HCT116 (cell line): ENCODE data around the gene HCLS1.

Source experiments
- CEBPB ChIP-seq: IDR thresholded peaks from 2 replicates; pipeline ENCODE4 v1.6.1; 2012; ENCODE audit warnings: low read depth
- EZH2 ChIP-seq: fragments of 200-600 bp; sonication (generic); IDR thresholded peaks from 2 replicates; pipeline ENCODE4 v1.6.1; 2017; ENCODE audit warnings: antibody characterized with exemption, mixed run types
- EZH2phosphoT487 ChIP-seq: fragments of 200-600 bp; IDR thresholded peaks from 2 replicates; pipeline ENCODE4 v1.6.1; 2018; ENCODE audit warnings: antibody characterized with exemption, borderline replicate concordance
- FOSL1 ChIP-seq: IDR thresholded peaks from 2 replicates; pipeline ENCODE4 v1.6.1; 2012; ENCODE audit warnings: low read depth
- POLR2A ChIP-seq: IDR thresholded peaks from 2 replicates; pipeline ENCODE4 v1.7.0; 2011; ENCODE audit warnings: borderline replicate concordance; ENCODE audit not compliant: insufficient read depth, insufficient read length; ENCODE audit errors: extremely low read depth
- POLR2AphosphoS5 ChIP-seq: IDR thresholded peaks from 2 replicates; pipeline ENCODE4 v1.6.1; 2011; ENCODE audit warnings: mild to moderate bottlenecking, low read depth, low read length, moderate library complexity
- SP1 ChIP-seq: IDR thresholded peaks from 2 replicates; pipeline ENCODE4 v1.6.1; 2012; ENCODE audit warnings: low read depth
- YY1 ChIP-seq: IDR thresholded peaks from 2 replicates; pipeline ENCODE4 v1.6.1; 2011; ENCODE audit warnings: low read length, low read depth, moderate library complexity, mild to moderate bottlenecking; ENCODE audit not compliant: insufficient replicate concordance; ENCODE audit errors: extremely low read depth
- ZNF274 ChIP-seq: fragments of 200-500 bp; sonication (Bioruptor generic); IDR thresholded peaks from 2 replicates; pipeline ENCODE4 v1.6.1; 2014; ENCODE audit warnings: mild to moderate bottlenecking, low read depth, low read length, inconsistent platforms
- TF ChIP-seq, protein P1 (sequence below), 3 experiments: fragments of 200-600 bp in 1 of 3; sonication (generic) in 1 of 3; IDR thresholded peaks in 2 of 3; conservative IDR thresholded peaks in 1 of 3; 2 replicates each; pipeline ENCODE4 v1.5.1; 2012 to 2017; ENCODE audit warnings: low read depth in 2 of 3, low read length in 2 of 3, antibody characterized with exemption in 1 of 3, borderline replicate concordance in 1 of 3, control low read depth in 1 of 3, mild to moderate bottlenecking in 1 of 3, mixed read lengths in 1 of 3, mixed run types in 1 of 3, moderate library complexity in 1 of 3; ENCODE audit not compliant: insufficient read depth in 1 of 3
- TF ChIP-seq, protein P2 (sequence below): IDR thresholded peaks from 2 replicates; pipeline ENCODE4 v1.6.1; 2012; ENCODE audit warnings: low read depth
- TF ChIP-seq, protein P3 (sequence below): IDR thresholded peaks from 2 replicates; pipeline ENCODE4 v1.6.1; 2012

GRCh38 chr3:121627622-121628021 lies 33.1 kb downstream of the HCLS1 start:
- TF ChIP-seq, protein P1, sequence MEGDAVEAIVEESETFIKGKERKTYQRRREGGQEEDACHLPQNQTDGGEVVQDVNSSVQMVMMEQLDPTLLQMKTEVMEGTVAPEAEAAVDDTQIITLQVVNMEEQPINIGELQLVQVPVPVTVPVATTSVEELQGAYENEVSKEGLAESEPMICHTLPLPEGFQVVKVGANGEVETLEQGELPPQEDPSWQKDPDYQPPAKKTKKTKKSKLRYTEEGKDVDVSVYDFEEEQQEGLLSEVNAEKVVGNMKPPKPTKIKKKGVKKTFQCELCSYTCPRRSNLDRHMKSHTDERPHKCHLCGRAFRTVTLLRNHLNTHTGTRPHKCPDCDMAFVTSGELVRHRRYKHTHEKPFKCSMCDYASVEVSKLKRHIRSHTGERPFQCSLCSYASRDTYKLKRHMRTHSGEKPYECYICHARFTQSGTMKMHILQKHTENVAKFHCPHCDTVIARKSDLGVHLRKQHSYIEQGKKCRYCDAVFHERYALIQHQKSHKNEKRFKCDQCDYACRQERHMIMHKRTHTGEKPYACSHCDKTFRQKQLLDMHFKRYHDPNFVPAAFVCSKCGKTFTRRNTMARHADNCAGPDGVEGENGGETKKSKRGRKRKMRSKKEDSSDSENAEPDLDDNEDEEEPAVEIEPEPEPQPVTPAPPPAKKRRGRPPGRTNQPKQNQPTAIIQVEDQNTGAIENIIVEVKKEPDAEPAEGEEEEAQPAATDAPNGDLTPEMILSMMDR (IDR thresholded peaks at IDR 0.05 in 2 of 3, conservative IDR thresholded peaks at IDR 0.05 in 1 of 3; ENCODE audit: borderline replicate concordance in 1 of 3, insufficient read depth in 1 of 3, low read depth in 2 of 3, low read length in 2 of 3), result no peak
- TF ChIP-seq ZNF274 (no peak), CEBPB (no peak), POLR2A (no peak), EZH2 (no peak), POLR2AphosphoS5 (no peak), SP1 (no peak), EZH2phosphoT487 (no peak), FOSL1 (no peak), YY1 (no peak)
- TF ChIP-seq, protein P2, sequence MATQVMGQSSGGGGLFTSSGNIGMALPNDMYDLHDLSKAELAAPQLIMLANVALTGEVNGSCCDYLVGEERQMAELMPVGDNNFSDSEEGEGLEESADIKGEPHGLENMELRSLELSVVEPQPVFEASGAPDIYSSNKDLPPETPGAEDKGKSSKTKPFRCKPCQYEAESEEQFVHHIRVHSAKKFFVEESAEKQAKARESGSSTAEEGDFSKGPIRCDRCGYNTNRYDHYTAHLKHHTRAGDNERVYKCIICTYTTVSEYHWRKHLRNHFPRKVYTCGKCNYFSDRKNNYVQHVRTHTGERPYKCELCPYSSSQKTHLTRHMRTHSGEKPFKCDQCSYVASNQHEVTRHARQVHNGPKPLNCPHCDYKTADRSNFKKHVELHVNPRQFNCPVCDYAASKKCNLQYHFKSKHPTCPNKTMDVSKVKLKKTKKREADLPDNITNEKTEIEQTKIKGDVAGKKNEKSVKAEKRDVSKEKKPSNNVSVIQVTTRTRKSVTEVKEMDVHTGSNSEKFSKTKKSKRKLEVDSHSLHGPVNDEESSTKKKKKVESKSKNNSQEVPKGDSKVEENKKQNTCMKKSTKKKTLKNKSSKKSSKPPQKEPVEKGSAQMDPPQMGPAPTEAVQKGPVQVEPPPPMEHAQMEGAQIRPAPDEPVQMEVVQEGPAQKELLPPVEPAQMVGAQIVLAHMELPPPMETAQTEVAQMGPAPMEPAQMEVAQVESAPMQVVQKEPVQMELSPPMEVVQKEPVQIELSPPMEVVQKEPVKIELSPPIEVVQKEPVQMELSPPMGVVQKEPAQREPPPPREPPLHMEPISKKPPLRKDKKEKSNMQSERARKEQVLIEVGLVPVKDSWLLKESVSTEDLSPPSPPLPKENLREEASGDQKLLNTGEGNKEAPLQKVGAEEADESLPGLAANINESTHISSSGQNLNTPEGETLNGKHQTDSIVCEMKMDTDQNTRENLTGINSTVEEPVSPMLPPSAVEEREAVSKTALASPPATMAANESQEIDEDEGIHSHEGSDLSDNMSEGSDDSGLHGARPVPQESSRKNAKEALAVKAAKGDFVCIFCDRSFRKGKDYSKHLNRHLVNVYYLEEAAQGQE, result no peak
- TF ChIP-seq, protein P3, sequence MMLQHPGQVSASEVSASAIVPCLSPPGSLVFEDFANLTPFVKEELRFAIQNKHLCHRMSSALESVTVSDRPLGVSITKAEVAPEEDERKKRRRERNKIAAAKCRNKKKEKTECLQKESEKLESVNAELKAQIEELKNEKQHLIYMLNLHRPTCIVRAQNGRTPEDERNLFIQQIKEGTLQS, result no peak
